GM19025 (cell line): ENCODE data around the gene CDH4.

Experiments
- ATAC-seq: cut with Tn5 transposase; IDR thresholded peaks from one replicate; pipeline ENCODE4 v1.9.1; 2021; ENCODE audit warnings: mild to moderate bottlenecking, low read depth, moderate library complexity; ENCODE audit not compliant: unreplicated experiment

The CDH4 gene

GRCh38 chr20:61832181-61832580 is 580.1 kb downstream of the CDH4 start:
- no peak for ATAC-seq

- no peak for ATAC-seq
Observed at GRCh38 chr20:61833807-61834610, 581.9 kb downstream of the CDH4 start.

GRCh38 chr20:61835301-61835700 is 583.2 kb downstream of the CDH4 start:
- no peak for ATAC-seq

GRCh38 chr20:61835791-61836350 is 583.8 kb downstream of the CDH4 start:
- ATAC-seq: no peak

GRCh38 chr20:61837200-61837599 is 585.1 kb downstream of the CDH4 start:
- ATAC-seq: no peak

- no peak for ATAC-seq
Observed at GRCh38 chr20:61839223-61839911, 587.3 kb downstream of the CDH4 start.

- no peak for ATAC-seq
Observed at GRCh38 chr20:61839912-61840778, 588.1 kb downstream of the CDH4 start.

- ATAC-seq: no peak
Observed at GRCh38 chr20:61840779-61841455, 588.9 kb downstream of the CDH4 start.

GRCh38 chr20:61841551-61841950 is 589.5 kb downstream of the CDH4 start:
- no peak for ATAC-seq

- no peak for ATAC-seq
Observed at GRCh38 chr20:61841966-61842365, 589.9 kb downstream of the CDH4 start.

- ATAC-seq: no peak
Observed at GRCh38 chr20:61844621-61845020, 592.6 kb downstream of the CDH4 start.

- no peak for ATAC-seq
Observed at GRCh38 chr20:61845233-61845671, 593.2 kb downstream of the CDH4 start.

GRCh38 chr20:61846074-61846473 is 594.0 kb downstream of the CDH4 start:
- ATAC-seq: no peak

- ATAC-seq: no peak
Observed at GRCh38 chr20:61846741-61847419, 594.8 kb downstream of the CDH4 start.

- no peak for ATAC-seq
Observed at GRCh38 chr20:61847420-61847748, 595.3 kb downstream of the CDH4 start.

- no peak for ATAC-seq
Observed at GRCh38 chr20:61847986-61848385, 595.9 kb downstream of the CDH4 start.

- ATAC-seq: no peak
Observed at GRCh38 chr20:61848851-61849250, 596.8 kb downstream of the CDH4 start.

- no peak for ATAC-seq
Observed at GRCh38 chr20:61849376-61849775, 597.3 kb downstream of the CDH4 start.

GRCh38 chr20:61849822-61850221 is 597.8 kb downstream of the CDH4 start:
- no peak for ATAC-seq

- no peak for ATAC-seq
Observed at GRCh38 chr20:61850457-61850856, 598.4 kb downstream of the CDH4 start.
